IPS-NIHi7 (cell line): ENCODE measurements around the gene NELL2.

ENCODE experiments used
- DNase-seq: peaks from one replicate; pipeline ENCODE4 v3.0.0; 2012; ENCODE audit warnings: mixed read lengths; ENCODE audit errors: extremely low spot score

NELL2 gene

GRCh38 chr12:44477331-44477980 lies 398.7 kb downstream of the NELL2 start:
- no peak for DNase-seq

GRCh38 chr12:44476683-44477082 lies 399.4 kb downstream of the NELL2 start:
- no peak for DNase-seq

GRCh38 chr12:44465139-44465538 lies 411.0 kb downstream of the NELL2 start:
- no peak for DNase-seq

- DNase-seq: peak; percentile 34
Observed at GRCh38 chr12:44464180-44464579, 411.9 kb downstream of the NELL2 start.

GRCh38 chr12:44462729-44463128 lies 413.4 kb downstream of the NELL2 start:
- no peak for DNase-seq

- no peak for DNase-seq
Observed at GRCh38 chr12:44460261-44460660, 415.9 kb downstream of the NELL2 start.

GRCh38 chr12:44459569-44459968 lies 416.5 kb downstream of the NELL2 start:
- DNase-seq: no peak
